SU-DHL-6 (cell line): Measurements from ENCODE around the gene CGB3.

Source experiments
- H2AFZ ChIP-seq: fragments of 200-600 bp; sonication (generic); 2 replicates; pipeline ENCODE4 v1.6.1; 2014; ENCODE audit warnings: low read depth, mild to moderate bottlenecking, moderate library complexity, mixed read lengths, antibody characterized with exemption, low read length; ENCODE audit not compliant: severe bottlenecking
- H3F3A ChIP-seq: fragments of 200-600 bp; shearing (Covaris generic); 2 replicates; pipeline ENCODE4 v1.6.0; 2016; ENCODE audit warnings: antibody characterized with exemption, mild to moderate bottlenecking; ENCODE audit not compliant: insufficient read depth
- H3K27ac ChIP-seq: fragments of 200-600 bp; sonication (generic); 2 replicates; pipeline ENCODE4 v1.5.1; 2016; ENCODE audit warnings: low read depth, mild to moderate bottlenecking, low read length, moderate library complexity, mixed read lengths
- H3K27me3 ChIP-seq: fragments of 200-600 bp; sonication (generic), shearing (Covaris generic); 2 replicates; pipeline ENCODE4 v1.6.0; 2014; ENCODE audit warnings: mild to moderate bottlenecking, low read length
- H3K36me3 ChIP-seq: fragments of 200-600 bp; sonication (generic); 2 replicates; pipeline ENCODE4 v1.6.1; 2014; ENCODE audit warnings: mild to moderate bottlenecking, low read length, mixed read lengths
- H3K4me2 ChIP-seq: fragments of 300-600, 200-600 bp; shearing (Covaris generic), sonication (generic); 2 replicates; pipeline ENCODE4 v1.6.0; 2014; ENCODE audit warnings: low read length, low read depth, mild to moderate bottlenecking; ENCODE audit not compliant: poor library complexity, severe bottlenecking
- H3K4me3 ChIP-seq: fragments of 200-600 bp; sonication (generic); 2 replicates; pipeline ENCODE4 v1.5.1; 2014; ENCODE audit warnings: antibody characterized with exemption, low read length, mild to moderate bottlenecking, mixed read lengths; ENCODE audit not compliant: insufficient read depth, poor library complexity, severe bottlenecking
- H3K79me2 ChIP-seq: fragments of 200-600 bp; sonication (generic); 2 replicates; pipeline ENCODE4 v1.6.1; 2014; ENCODE audit warnings: mild to moderate bottlenecking, low read length, moderate library complexity; ENCODE audit not compliant: insufficient read depth
- H3K9ac ChIP-seq: fragments of 200-600 bp; sonication (generic); 2 replicates; pipeline ENCODE4 v1.7.0; 2014; ENCODE audit warnings: mild to moderate bottlenecking, low read length
- H3K9me2 ChIP-seq: fragments of 200-600 bp; sonication (generic); replicated peaks from 2 replicates; pipeline ENCODE4 v1.6.1; 2014; ENCODE audit warnings: low read length; ENCODE audit not compliant: insufficient read depth
- H3K9me3 ChIP-seq: fragments of 200-600 bp; sonication (generic); 2 replicates; pipeline ENCODE4 v1.6.1; 2014; ENCODE audit warnings: low read length, mixed read lengths; ENCODE audit not compliant: insufficient read depth
- H4K20me1 ChIP-seq: fragments of 200-600 bp; sonication (generic); 2 replicates; pipeline ENCODE4 v1.6.1; 2014; ENCODE audit warnings: low read depth, mild to moderate bottlenecking, antibody characterized with exemption, low read length, moderate library complexity, mixed read lengths
- CTCF ChIP-seq: fragments of 200-600 bp; sonication (generic); IDR thresholded peaks from one replicate; pipeline ENCODE4 v1.5.1; 2017; ENCODE audit warnings: antibody characterized with exemption, mild to moderate bottlenecking, low read length, moderate library complexity; ENCODE audit not compliant: insufficient read depth, poor library complexity, severe bottlenecking
- EZH2phosphoT487 ChIP-seq: fragments of 200-600 bp; sonication (generic), shearing (Covaris generic); conservative IDR thresholded peaks from 2 replicates; pipeline ENCODE4 v1.6.1; 2018; ENCODE audit warnings: mild to moderate bottlenecking, antibody characterized with exemption, low read length, moderate library complexity, mixed read lengths

Gene CGB3

GRCh38 chr19:48982280-48982679 is 41.9 kb downstream of the CGB3 start:
- Histone ChIP-seq H2AFZ (no peak overlapping the region), H3K4me2 (no peak overlapping the region), H3K4me3 (no peak overlapping the region), H3F3A (no peaks in the 10 kb centered on the region), H3K36me3 (no peaks in the 10 kb centered on the region), H3K27ac (no peak overlapping the region), H3K9ac (no peak overlapping the region), H3K9me2 (no peaks in the 10 kb centered on the region), H3K27me3 (no peaks in the 10 kb centered on the region), H3K79me2 (no peaks in the 10 kb centered on the region), H4K20me1 (no peaks in the 10 kb centered on the region), H3K9me3 (no peaks in the 10 kb centered on the region)
- TF ChIP-seq EZH2phosphoT487 (no peak), CTCF (no peak)

DNA sequence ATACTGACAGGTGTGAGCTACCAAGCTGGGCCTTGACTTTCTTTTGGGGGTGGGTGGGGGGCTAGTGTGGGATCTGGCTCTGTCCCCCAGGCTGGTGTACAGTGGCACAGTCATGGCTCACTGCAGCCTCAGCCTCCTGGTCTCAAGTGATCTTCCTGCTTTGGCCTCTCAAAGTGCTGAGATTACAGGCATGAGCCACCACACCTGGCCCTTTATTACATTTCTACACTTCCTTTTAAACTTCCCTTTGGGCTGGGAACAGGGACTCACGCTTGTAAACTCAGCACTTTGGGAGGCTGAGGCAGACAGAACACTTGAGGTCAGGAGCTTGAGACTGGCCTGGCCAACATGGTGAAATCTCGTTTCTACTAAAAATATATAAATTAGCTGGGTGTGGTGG is 47.1 kb downstream of the CGB3 start:
- H3K79me2 ChIP-seq = no peaks in the 10 kb centered on the region
- no peak overlapping the region for H3K4me3 ChIP-seq
- H3K9me2 ChIP-seq = no peaks in the 10 kb centered on the region
- H3K36me3 ChIP-seq = no peaks in the 10 kb centered on the region
- H3K27me3 ChIP-seq = no peaks in the 10 kb centered on the region
- H3F3A ChIP-seq = no peaks in the 10 kb centered on the region
- TF ChIP-seq EZH2phosphoT487 (no peak), CTCF (no peak)
- no peaks in the 10 kb centered on the region for H3K9me3 ChIP-seq
- no peaks in the 10 kb centered on the region for H4K20me1 ChIP-seq
- no peak overlapping the region for H3K27ac ChIP-seq
- no peak overlapping the region for H3K4me2 ChIP-seq
- no peak overlapping the region for H3K9ac ChIP-seq
- H2AFZ ChIP-seq = no peak overlapping the region

DNA sequence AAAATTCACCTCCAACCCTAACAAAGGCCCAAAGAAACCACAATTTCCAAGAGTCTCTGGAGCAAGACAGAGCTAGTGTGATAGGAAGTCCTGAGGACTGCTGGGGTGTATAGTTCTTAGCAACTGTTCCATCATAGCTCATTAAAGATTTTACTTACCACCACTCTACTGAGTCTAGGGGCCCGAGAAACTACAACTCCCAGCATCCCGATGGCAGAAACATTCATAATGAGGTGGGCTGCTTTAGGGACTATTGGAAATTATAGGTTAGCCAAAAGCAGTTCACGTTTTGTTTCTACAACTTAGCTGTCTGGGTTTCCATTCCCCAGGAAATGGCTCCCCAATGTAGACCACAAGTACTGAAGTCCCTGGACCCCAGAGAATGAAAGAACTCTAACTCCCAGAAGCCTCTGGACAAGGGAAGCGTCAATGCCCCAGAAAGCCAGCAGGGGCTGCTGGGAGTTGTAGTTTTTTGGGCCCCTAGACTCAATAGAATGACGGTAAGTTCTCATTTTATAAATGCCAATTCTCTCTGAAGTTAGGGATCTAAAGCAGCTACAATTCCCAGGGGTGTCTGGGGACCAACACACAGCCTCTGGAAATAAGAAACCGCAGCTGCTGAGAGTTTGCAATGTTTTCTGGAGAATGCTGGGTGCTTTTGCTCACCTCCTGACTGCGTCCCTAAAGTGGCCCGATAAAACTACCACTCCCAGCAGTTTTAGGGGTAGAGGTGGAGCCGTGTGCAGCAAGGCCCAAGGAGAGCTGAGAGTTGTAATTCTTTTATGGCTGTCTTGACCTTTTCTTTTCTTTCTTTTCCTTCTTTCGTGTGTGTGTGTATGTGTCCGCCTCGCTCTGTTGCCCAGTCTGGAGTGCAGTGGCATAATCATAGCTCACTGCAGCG is 47.9 kb downstream of the CGB3 start:
- Histone ChIP-seq H2AFZ (peak overlapping the region; percentile 67), H3K27ac (no peak overlapping the region), H3F3A (peaks cover 2% of the 10 kb centered on the region; the same call in 1 of the 2 replicates), H3K4me3 (no peak overlapping the region), H3K27me3 (no peaks in the 10 kb centered on the region), H3K9me3 (no peaks in the 10 kb centered on the region), H3K9ac (no peak overlapping the region), H3K4me2 (no peak overlapping the region), H3K9me2 (no peaks in the 10 kb centered on the region), H4K20me1 (no peaks in the 10 kb centered on the region), H3K36me3 (no peaks in the 10 kb centered on the region), H3K79me2 (no peaks in the 10 kb centered on the region)
- TF ChIP-seq EZH2phosphoT487 (no peak), CTCF (no peak)
